Stimulated activated naive CD4-positive, alpha-beta T cell (primary cell): ENCODE results near the gene CHCHD6.

Source experiments
- DNase-seq, 6 experiments: peaks; one replicate each; lab custom pipeline; 2025; lab: John Stamatoyannopoulos, UW

CHCHD6 gene

DNA sequence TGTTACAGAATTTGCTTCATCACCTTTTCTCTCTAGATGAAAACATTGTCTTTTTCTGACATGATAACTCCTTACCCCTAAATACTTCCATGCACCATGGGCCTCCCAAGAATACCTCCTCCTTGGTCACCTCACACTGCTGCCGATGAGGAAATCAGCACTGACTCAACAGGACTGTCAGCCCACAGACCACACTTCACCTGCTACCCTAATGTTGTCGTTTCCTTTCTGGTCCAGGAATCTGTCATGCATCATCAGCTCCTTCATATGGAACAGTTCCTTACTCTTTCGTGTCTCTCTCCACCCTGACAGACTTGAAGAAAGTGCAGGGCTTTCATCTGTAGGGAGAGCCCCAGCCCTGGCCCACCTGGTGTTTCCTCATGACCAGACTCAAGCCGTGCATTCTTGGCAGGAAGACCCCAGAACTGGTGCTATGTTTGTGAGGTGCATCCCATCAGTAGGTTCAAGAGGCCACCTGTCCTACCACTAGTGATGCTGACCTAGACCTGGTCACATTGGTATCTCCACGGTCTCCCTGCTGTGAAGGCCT, 237.8 kb downstream of the CHCHD6 start:
- no peak for DNase-seq

DNA sequence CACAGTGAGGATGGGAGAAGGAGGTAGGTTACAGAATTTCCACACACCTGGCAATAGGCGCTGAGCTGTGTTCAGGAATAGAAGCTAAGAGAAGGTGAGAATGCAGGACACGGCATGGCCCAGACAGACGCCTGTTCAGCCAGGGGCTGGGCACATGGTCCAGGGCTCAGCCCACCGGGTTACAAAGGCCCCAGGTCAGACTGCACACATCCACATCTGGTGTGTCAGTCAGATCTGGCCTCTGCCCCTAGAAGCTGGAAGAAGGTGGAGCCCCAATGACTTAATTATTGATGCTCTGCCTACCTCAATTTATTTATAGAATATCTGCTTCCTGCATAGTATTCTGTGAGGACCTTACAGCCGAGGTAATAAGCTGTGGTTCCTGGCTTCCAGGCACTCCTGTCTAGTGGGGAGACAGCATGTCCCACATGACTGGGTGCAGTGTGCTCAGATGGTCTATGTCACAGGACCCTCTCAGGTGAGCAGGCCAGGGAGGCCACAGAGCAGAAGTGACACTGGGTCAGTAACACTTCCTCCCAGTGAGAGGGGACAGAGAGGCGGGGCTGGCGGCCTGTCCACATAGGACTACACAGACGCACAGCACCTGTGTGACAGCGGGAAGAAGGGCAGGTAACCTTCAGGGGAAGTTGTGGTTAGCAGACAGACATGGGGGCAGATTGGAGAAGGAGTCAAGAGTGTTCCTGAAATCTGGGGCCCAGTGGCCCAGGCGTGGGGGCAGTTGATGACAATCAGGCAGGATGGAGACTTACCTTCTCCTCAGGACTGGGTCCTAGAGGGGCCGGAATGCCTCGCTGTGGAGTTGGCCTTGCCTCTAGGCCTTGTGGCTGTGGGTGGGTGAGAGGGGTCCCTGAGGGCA, 240.3 kb downstream of the CHCHD6 start:
- no peak for DNase-seq

DNA sequence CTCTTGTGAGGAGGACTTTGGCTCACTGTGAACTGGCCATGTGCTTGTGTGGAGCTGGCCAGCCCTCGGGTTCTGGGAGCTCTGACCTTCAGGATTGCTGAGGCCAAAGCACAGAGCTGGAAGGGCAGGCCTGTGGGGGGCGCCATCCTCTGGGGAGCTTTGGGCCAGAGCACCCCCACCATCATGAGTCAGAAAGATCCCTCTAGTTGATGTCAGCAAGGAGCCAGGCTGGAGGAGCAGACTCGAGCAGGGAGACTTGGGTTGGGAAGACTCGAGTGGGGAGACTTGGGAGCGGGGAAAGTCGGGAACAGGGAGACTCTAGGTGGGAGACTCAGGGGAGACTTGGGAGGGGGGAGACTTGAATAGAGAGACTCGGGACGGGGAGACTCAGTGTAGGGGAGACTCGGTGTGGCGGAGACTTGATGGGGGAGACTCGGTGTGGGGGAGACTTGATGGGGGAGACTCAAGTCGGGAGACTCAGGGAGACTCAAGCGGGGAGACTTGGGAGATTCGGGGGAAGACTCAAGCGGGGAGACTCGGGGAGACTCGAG, 241.2 kb downstream of the CHCHD6 start:
- no peak for DNase-seq

DNA sequence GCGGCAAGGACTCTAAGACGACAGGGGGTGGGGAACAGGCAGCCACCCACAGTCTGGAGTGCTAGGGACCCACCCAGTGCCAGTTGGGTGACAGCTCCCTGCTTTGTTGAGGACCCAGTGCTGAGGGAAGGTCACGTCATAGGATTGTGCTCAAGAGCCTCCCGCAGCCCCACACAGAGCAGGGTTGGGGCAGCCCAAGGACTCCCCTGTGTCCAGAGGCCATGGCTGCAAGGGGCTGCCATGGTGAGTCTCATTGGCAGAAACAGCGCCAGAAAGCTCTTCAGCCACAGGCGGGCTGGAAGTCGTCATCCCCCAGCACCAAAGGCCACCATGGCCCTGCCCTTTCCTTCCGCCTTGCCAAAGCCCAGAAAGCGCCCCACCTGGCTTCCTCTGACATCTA, 241.9 kb downstream of the CHCHD6 start:
- DNase-seq: no peak

DNA sequence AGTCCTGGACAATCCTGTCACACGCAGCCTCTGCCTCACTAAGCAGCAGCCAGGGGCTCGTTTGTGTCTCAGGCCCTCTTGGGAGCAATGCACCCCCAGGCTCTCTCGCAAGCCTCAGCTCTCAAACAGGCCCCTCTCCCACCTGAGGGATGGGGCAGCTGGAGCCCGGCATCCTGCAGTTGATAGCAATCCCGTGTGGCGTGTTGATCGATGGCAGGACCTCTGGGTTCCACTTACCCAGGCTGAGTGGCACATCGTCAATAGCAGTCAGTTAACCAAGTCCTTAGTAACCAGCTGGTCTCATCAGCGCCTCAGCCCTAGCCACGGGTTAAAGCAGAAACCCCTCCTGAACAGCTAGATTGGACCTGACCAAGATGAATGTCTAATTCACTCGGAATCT, 242.4 kb downstream of the CHCHD6 start:
- DNase-seq: no peak

DNA sequence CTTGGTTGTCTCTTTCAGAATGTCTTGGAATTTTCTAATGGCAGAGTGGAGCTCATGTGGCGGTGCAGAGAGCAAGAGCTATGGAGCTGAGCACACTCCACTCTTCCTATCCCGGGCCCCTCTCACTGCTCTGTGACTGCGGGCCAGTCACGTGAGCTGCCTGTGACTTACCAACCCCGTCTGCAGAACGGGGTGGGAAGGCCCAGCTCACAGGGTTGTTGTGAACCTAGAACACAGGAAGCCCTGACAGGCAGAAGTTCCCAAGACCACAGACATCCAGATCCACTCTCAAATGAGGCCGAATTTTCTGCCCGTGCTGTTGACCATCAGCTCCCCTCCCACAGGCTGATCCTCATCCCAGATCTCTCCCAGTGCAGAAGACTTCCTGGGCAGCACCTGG, 243.4 kb downstream of the CHCHD6 start:
- DNase-seq: no peak

DNA sequence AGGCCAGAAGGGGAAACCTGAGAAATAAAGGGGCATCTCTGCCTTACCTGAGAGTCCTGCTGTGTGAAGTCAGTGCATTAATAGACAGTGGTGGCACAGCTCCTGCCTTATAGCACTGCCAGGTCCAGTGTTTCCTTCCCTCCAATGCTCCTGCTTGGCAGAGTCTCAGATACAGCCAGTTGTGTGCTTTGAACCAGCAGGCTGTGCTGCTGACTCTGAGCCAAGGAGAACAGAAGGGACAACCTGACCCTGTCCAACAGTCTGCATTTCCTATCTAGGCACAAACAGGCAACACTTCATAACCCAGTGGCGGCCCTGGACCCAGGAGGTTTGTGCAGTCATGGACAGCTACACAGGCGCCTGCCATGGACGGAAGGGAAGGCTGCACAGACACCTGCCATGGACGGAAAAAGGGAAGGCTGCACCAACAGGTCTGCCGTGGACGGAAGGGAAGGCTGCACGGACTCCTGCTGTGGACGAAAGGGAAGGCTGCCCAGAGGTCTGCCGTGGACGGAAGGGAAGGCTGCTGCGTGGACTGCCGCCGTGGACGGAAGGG, 245.0 kb downstream of the CHCHD6 start:
- no peak for DNase-seq

DNA sequence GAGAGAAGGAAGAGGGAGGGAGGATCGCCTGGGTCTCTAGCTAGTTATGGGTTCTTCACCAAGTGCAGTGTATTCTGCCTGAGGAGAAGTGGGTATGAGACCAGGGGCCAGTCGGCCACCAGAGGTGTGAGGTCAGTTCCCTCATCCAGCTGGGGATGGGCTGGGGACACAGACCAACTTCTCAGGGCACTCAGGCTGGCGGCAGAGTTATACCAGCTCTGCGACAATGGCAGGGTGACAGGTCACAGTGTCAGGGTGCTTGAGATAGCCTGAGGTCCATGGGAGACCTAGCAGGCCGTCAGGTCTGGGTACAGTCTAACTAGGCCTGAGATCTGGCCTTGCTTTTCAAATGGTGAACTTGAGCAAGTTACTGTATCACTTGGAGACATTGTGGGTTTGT, 247.5 kb downstream of the CHCHD6 start:
- no peak for DNase-seq

DNA sequence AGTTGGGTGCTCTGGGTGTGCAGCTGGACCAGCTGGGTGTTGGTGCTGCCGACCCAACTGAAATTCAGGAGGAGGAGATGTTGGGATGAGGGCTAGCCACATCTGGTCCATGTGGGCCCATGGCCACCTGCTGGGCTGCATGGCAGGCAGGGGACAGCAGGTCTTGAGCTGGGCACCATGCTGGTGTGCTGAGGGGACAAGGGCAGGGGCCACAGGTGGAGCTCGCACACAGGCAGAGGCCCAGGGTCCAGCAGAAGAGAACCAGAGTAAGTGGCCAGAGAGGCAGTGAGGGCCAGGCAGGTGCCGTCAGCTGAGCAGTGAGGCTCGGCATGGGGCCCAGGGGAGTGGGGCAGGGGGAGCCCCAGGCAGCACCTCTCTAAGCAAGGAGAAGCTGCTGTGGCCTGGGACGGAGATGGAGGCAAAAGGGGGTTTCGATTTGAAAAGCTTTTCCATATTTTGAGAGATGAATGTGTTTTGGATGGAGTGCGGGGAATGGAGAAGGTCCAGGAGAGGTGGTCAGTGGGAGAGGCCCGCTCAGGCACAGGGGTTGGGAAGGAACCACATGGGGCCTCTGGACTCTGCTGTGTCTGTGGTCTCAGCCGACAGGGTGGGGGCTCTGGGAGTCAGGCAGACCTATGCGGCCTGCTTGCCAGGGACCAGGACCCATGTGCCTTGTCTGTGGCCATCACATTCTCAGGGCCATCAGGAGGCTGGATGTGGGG, 248.4 kb downstream of the CHCHD6 start:
- DNase-seq: no peak

DNA sequence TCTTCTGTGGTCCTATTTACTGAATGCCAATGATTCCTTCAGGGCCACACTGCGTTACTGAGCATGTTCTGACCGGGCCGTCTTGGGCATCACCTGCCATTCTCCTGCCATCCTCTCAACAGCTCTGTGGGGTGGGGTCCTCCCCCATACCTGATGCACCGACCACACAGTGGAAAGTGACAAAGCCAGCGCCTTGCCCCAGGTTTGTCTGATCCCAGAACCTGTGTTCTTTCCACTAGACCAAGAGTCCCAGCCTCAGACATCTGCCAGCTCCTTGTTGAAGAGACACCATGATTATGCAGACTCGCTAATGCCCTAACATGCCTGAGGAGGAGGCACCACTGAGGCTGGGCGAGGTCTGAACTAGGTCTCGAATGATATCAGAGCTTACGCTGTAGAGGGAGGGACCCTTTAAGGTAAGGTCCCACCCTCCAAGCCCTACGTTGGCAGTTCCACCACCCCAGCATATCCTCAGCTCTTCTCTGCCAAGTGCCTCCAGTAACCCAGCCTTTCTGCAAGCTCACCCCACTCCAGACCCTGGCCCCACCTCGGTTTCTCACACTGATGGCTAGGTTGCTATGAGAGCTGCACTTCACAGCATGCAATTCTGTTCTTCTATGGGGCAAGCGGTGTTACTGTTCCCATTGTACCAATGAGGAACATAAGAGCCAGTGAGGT, 249.1 kb downstream of the CHCHD6 start:
- no peak for DNase-seq

DNA sequence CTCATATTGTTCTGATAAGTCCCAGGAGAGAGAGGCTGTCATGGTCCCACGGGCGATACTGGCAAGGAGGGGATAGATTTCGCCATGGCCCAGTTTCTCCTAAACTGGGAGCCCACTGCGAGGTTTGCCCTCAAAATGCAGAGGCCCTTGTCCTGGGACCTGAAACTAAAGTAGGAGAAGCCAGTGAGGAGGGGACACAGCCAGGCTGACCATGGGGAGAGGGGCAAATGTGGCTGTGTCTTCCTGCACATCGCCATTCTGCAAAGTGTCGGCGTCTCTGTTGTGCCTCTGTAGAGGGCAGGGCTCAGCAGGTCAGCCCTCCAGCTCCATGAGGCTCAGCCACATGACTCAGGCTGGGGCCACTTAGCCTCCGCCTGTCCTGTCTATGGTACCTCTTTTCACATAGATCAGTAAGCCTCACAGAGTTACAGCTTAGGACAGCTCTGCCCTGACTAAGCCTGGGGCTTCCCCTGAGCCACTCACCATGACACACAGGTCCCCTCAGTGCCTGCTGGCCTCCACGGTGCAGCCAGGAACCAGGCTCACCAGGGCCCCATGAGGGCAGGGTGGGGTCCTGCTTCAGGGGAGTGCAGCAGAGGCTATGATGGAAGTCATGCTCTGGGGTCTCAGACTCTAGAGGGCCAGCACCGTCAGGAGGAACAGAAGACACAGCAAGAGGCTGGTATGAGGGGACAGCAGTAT, 250.3 kb downstream of the CHCHD6 start:
- no peak for DNase-seq

DNA sequence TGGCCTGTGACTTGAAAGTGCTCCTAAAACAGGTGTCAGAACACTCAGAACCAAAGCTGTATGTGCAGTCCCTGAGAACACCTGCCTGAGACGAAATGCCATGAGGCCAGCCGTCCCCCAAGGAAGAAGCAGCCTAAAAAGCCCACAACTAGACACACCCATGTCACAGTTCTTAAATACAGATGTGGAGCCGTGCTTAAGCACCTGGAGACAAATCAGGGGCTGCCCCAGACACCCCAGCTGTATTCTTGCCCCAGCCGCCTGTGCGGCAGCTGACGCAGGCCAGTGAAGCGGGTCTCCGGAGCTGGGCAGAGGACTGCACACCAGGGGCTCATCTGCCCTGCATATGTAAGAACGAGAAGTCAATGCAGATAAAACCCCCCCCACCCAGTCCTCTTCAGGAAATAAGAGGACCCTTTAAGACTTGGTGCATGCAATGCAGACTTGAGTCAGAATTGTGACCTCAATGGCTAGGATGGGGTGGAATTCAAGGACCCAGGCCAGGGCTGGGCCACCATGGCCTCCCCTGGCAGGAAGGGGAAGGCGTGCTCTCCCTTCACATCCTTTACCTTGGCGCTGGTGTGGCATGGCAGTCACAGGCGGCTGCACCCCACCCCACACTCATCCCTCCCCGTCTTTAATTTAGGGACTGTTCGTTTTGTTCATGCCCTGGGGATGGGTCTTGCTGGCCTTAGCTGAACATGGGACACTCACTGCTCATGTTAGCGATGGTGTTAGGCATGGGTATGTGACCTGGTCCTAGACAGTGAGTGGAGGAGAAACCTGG, 251.2 kb downstream of the CHCHD6 start:
- no peak for DNase-seq

DNA sequence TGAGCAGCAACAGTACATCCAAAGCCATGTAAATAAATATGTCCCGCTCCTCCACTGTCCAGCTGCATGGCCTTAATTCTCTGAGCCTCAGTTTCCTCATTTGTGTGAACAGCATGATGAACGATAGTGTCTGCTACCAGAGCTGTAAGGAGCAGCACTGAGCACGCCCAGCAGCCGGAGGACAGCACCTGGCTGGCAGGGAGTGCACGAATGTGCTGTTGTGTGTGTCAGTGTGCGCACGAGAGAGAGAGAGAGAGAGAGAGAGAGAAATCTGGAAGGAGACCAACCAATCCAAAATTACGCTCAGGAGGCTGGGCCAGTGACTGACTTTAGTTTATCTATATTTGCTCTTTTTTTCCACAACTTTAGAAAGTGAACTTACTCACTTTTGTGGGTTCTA, 252.3 kb downstream of the CHCHD6 start:
- no peak for DNase-seq

DNA sequence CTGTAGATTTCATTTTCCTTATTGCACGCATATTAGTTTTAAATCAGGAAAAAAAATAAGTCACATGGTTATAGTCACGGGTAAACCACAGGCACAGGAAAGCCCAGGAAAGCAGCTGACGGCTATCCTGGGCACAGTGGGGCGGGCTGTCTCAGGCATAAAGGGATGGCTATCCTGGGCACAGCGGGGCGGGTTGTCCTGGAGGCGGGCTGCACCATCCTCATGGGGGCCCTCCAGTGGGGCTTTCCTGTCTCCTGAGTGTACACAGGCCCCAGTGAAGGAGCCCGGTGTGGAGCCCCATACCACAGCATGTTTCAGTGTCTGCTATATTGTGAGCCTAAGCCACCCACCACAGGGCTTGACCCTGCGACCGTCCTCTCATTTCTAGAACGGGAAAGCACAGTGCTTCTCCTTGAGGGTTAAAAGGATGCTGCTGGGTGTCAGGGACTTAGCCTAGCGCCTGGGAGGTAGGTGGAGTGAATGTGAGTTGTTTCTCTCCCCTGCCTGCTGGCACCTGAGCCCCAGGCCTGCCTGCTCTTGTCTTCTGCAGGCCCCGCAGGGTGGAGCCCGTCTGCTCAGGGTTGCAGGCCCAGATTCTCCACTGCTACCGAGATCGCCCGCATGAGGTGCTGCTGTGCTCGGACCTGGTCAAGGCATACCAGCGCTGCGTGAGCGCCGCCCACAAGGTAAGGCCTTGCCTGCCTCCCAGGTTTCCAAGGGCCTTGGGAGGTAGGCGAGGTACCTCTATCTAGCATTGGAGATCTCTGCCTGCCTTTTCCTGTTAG, 253.0 kb downstream of the CHCHD6 start:
- DNase-seq: no peak

DNA sequence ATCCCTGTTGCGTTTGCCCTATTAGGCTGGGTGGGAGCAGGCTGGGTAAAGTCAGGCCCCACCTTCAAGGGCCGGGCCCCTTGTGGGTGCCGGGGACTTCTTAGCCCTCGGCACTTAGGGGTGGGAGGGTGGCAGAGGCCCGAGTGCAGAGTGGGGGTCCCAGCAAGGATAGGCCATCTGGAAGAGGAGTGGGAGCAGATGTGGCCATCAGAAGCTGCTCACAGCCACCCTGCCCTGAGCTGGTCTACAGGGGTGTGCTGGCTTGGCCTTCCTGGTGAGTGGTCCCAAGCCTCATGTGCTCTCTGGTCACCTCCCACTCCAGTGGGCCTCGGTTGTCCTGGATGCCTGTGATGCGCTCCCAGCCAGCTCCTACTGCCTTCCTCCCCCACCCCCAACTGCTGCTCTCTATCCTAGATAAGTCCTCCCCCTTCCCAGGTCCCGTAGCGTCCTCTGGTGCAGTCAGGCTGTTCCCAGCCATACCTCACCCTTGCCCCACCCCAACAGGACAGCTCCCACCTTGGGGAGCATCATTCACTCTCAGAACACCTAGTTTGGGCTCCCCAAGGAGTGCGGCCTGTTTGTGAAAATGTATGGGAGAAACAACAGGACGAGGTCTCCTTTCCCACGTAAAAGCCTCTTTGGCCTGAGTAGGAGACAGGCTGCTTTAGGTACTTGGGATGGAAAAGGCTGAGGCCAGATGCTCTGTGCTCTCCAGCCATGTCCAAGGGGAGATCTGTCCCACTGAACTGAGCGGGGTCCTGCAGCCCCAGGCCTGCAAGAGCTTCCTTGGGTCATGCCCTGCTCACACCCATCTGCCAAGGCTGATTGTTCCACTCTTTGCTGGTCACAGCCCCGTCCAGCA, 254.0 kb downstream of the CHCHD6 start:
- DNase-seq: no peak

DNA sequence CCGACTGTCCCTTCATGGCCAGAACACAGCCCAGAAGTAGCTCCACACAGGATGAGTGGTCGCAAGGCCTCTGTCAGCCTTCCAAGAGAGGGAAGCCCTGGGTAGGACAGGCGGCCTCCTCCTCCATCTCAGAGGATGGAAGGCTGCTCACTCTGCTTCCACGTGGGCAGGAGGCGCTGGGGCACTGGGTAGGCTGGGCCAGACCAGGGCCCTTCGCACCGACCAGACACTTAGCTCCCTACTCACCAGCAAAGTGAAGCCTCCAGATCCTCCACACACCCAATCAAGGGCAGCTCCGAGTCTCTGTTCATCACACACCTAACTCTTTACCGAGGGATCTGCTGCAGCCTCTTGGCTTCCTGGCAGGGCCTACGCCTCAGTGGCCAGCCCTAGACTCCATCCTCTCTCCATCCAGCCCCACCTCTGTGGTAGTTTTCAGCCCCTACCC, 254.6 kb downstream of the CHCHD6 start:
- DNase-seq: no peak

DNA sequence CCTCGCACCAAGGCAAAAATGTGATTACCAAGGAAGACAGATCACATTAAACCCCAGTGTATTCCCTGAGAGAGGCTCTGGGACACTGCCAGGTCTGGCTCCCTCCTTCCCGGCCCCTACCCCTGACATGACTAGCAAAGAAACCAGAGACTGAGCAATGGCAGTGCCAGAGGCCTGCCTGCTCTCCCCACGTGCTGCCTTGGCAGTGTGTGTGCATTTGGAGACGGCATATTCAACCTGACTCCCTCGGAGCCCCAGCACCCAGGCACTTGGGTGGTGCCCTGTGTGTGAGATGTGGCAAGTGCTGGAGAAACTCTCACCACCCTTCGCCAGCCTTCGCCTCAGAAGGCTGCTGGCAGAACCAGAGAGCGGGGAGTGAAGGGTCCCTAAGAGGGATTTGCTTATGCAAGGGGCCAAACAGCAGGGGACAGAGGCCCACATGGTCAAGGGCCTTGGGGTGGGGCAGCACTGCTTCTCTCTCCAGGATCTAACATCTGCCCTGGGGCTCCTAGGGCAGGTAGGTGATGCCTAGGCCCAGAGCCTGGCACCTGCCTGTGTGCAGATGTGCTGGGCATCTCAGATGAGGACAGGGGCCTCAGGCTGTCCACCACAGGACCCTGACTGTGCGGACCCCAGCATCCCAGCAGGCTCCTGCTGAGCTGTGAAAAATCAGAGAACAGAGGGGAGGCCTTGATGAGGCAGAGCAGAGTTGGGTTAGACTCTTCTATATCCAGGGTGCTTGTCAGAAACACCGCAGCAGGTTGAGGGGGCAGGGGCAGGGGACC, 255.3 kb downstream of the CHCHD6 start:
- DNase-seq: no peak
